Measurements from ENCODE around the gene BRK1.
"Not testable (repeated sequence)": the region's sequence is repeated elsewhere in the genome, so short reads cannot be mapped to it uniquely, and the experiment has no call there.

Gene BRK1

GRCh38 chr3:10142707-10143560 is 27.5 kb downstream of the BRK1 start:
- in situ Hi-C loops (cut with MboI; ENCODE audit: low sequenced_read_pairs): no loop called here

- in situ Hi-C loops (cut with MboI; ENCODE audit: low sequenced_read_pairs): no loop called here
Measured at GRCh38 chr3:10145685-10146084, 30.2 kb downstream of the BRK1 start.

- in situ Hi-C loops (cut with MboI; ENCODE audit: low sequenced_read_pairs): no loop called here
Measured at GRCh38 chr3:10149226-10149625, 33.8 kb downstream of the BRK1 start.

- in situ Hi-C loops (cut with MboI; ENCODE audit: low sequenced_read_pairs): no loop called here
Measured at GRCh38 chr3:10150987-10151386, 35.5 kb downstream of the BRK1 start.

- in situ Hi-C loops (cut with MboI; ENCODE audit: low sequenced_read_pairs): no loop called here
Measured at GRCh38 chr3:10154335-10155122, 39.1 kb downstream of the BRK1 start.

GRCh38 chr3:10155123-10155472 is 39.6 kb downstream of the BRK1 start:
- in situ Hi-C loops (cut with MboI; ENCODE audit: low sequenced_read_pairs): no loop called here

GRCh38 chr3:10155658-10156057 is 40.2 kb downstream of the BRK1 start:
- in situ Hi-C loops (cut with MboI; ENCODE audit: low sequenced_read_pairs): no loop called here

GRCh38 chr3:10157031-10157430 is 41.6 kb downstream of the BRK1 start:
- in situ Hi-C loops (cut with MboI; ENCODE audit: low sequenced_read_pairs): no loop called here

- in situ Hi-C loops (cut with MboI; ENCODE audit: low sequenced_read_pairs): not testable (repeated sequence)
Measured at GRCh38 chr3:10158555-10158954, 43.1 kb downstream of the BRK1 start.

GRCh38 chr3:10160346-10160745 is 44.9 kb downstream of the BRK1 start:
- in situ Hi-C loops (cut with MboI; ENCODE audit: low sequenced_read_pairs): no loop called here

GRCh38 chr3:10160925-10161324 is 45.5 kb downstream of the BRK1 start:
- in situ Hi-C loops (cut with MboI; ENCODE audit: low sequenced_read_pairs): no loop called here

- in situ Hi-C loops (cut with MboI; ENCODE audit: low sequenced_read_pairs): no loop called here
Measured at GRCh38 chr3:10162185-10162584, 46.7 kb downstream of the BRK1 start.

GRCh38 chr3:10164201-10164545 is 48.7 kb downstream of the BRK1 start:
- in situ Hi-C loops (cut with MboI; ENCODE audit: low sequenced_read_pairs): not testable (repeated sequence)

- in situ Hi-C loops (cut with MboI; ENCODE audit: low sequenced_read_pairs): no loop called here
Measured at GRCh38 chr3:10164546-10165393, 49.3 kb downstream of the BRK1 start, which contains the start of gene IRAK2. Gene IRAK2 (plus strand): TSS chr3:10164919. CDS start chr3:10164955, 36 bp downstream.

- in situ Hi-C loops (cut with MboI; ENCODE audit: low sequenced_read_pairs): no loop called here
Measured at GRCh38 chr3:10166213-10166604, 50.7 kb downstream of the BRK1 start.

- in situ Hi-C loops (cut with MboI; ENCODE audit: low sequenced_read_pairs): no loop called here
Measured at GRCh38 chr3:10169000-10169496, 53.6 kb downstream of the BRK1 start.

GRCh38 chr3:10170915-10171478 is 55.5 kb downstream of the BRK1 start:
- in situ Hi-C loops (cut with MboI; ENCODE audit: low sequenced_read_pairs): no loop called here

GRCh38 chr3:10173095-10173925 is 57.8 kb downstream of the BRK1 start:
- in situ Hi-C loops (cut with MboI; ENCODE audit: low sequenced_read_pairs): no loop called here

GRCh38 chr3:10173926-10174435 is 58.5 kb downstream of the BRK1 start:
- in situ Hi-C loops (cut with MboI; ENCODE audit: low sequenced_read_pairs): no loop called here

GRCh38 chr3:10175334-10175733 is 59.9 kb downstream of the BRK1 start:
- in situ Hi-C loops (cut with MboI; ENCODE audit: low sequenced_read_pairs): not testable (repeated sequence)
